Esophagus (tissue), 2 donors: ENCODE measurements around the gene LRRC8E. TPM values are rescaled to one million over a fixed set of nuclear protein-coding genes. Genes with fewer than 3 reads are reported as not detected.

ENCODE experiments used
- H3K27ac ChIP-seq, 2 donors: one replicate each; pipeline ENCODE4 v1.5.1; 2013; ENCODE audit warnings: low read depth in 2 of 2, mild to moderate bottlenecking in 2 of 2, inconsistent platforms in 1 of 2, low read length in 1 of 2, moderate library complexity in 1 of 2
- H3K27me3 ChIP-seq, 2 donors: one replicate each; pipeline ENCODE4 v1.6.1; 2013; ENCODE audit warnings: low read length in 2 of 2, control low read depth in 1 of 2, mild to moderate bottlenecking in 1 of 2; ENCODE audit not compliant: insufficient read depth in 2 of 2, control insufficient read depth in 1 of 2
- H3K36me3 ChIP-seq, 2 donors: one replicate each; pipeline ENCODE4 v1.6.1; 2013; ENCODE audit warnings: low read length in 1 of 2; ENCODE audit not compliant: control insufficient read depth in 2 of 2, insufficient read depth in 2 of 2
- H3K4me1 ChIP-seq, 2 donors: one replicate each; pipeline ENCODE4 v1.6.1; 2013; ENCODE audit warnings: low read length in 1 of 2; ENCODE audit not compliant: control insufficient read depth in 2 of 2, insufficient read depth in 2 of 2
- H3K4me3 ChIP-seq, 2 donors: one replicate each; pipeline ENCODE4 v1.5.1; 2013; ENCODE audit warnings: low read length in 2 of 2, mild to moderate bottlenecking in 2 of 2, low read depth in 1 of 2, moderate library complexity in 1 of 2
- H3K9me3 ChIP-seq, 2 donors: one replicate each; pipeline ENCODE4 v1.6.1; 2013; ENCODE audit warnings: mild to moderate bottlenecking in 2 of 2, low read depth in 1 of 2, low read length in 1 of 2, moderate library complexity in 1 of 2; ENCODE audit not compliant: control insufficient read depth in 2 of 2, insufficient read depth in 1 of 2
- WGBS, 2 donors: extraction: QIAGEN DNeasy Blood & Tissue Kit; methylation state at CpG; one replicate each; pipeline ENCODE4 v1.1.7; 2013; 5-methylcytosine and 5-hydroxymethylcytosine counted together
- polyA plus RNA-seq, 2 donors: library from polyadenylated mRNA; stranded (reverse); fragments of 200-250 nt; gene quantifications; one replicate each; pipeline ENCODE4 v1.2.3, GENCODE V29; 2013
- donor health status: healthy with polysubstance abuse.
- donor health status: Bipolar disorder and iron deficiency.

LRRC8E gene
- polyA plus RNA-seq, 2 donors: 3.3 to 4.7 TPM

DNA sequence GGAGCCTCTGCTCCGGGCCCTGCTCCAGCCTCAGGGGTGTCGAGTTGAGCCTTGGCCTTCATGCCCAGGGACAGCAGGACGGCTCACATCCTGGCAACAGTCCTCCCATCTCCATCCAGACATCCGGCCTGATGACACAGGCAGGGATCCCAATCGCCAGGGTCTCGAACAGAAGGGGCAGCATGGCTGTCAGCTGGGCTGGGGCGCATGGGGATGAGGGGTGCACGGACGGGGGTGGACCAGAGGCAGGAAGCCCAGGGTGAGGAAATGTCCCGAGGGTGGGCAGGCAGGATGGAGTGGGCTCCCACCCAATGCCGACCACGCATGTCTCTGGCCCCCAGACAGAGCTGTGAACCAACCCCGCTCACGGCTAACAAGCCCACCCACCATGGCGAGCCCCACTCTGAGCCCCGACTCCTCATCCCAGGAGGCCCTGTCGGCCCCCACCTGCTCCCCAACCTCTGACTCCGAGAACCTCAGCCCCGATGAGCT, 42.1 kb upstream of the LRRC8E start:
- Histone ChIP-seq H3K27ac (no peak overlapping the region), H3K4me1 (peaks cover 0 to 5% of the 10 kb centered on the region in 2 donors), H3K9me3 (peaks cover 0 to 6% of the 10 kb centered on the region in 2 donors), H3K36me3 (peaks cover 0 to 7% of the 10 kb centered on the region in 2 donors), H3K4me3 (no peak overlapping the region), H3K27me3 (no peaks in the 10 kb centered on the region)
- 85 to 87% methylated on average over 16 to 19 of the region's 19 CpGs for WGBS, 2 donors

DNA sequence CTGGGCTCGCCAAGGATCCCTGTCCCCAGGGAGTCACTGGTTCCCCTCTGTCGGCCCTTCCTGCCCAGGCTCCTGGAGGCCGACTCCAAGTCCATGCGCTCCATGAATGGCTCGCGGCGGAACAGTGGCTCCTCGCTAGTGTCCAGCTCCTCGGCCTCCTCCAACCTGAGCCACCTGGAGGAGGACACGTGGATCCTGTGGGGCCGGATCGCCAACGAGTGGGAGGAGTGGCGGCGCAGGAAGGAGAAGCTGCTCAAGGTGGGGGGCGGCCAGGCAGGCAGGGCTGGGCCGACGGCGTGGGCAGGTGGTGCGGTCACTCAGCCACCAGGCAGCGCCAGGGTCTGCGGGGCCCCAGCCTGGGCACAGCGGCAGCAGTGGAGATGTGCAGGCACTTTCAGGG, 40.6 kb upstream of the LRRC8E start:
- H3K27ac ChIP-seq: no peak overlapping the region
- peaks cover 0 to 7% of the 10 kb centered on the region in 2 donors for H3K36me3 ChIP-seq
- WGBS, 2 donors: 94% methylated on average over 23 of the region's 23 CpGs
- H3K27me3 ChIP-seq: no peaks in the 10 kb centered on the region
- peaks cover 0 to 5% of the 10 kb centered on the region in 2 donors for H3K4me1 ChIP-seq
- peaks cover 0 to 3% of the 10 kb centered on the region in 2 donors for H3K9me3 ChIP-seq
- H3K4me3 ChIP-seq: no peak overlapping the region

DNA sequence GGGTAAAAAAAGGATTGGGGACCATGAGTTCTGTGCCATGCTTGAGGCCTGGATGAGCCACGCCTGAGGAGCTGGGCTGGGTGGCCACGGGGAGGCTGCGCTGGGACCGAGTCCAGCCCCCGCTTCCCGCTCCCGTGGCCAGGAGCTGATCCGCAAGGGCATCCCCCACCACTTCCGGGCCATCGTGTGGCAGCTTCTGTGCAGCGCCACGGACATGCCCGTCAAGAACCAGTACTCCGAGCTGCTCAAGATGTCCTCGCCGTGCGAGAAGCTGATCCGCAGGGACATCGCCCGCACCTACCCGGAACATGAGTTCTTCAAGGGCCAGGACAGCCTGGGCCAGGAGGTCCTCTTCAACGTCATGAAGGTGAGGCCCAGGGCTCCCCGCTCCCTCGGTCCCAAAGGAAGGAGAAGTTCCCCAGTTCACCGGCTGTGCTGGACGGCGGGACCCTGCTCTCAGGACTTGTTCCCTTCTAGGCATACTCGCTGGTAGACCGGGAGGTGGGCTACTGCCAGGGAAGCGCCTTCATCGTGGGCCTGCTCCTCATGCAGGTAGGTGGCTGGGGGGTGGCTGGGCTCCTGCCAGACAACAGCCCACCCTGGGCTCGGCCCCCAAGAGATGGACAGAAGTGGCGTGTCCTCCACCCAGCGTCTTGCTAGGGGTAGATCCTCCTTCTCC, 39.4 kb upstream of the LRRC8E start:
- H3K9me3 ChIP-seq: no peaks in the 10 kb centered on the region
- H3K36me3 ChIP-seq: peaks cover 0 to 7% of the 10 kb centered on the region in 2 donors
- peaks cover 0 to 5% of the 10 kb centered on the region in 2 donors for H3K4me1 ChIP-seq
- 91 to 92% methylated on average over 34 of the region's 34 CpGs for WGBS, 2 donors
- no peak overlapping the region for H3K27ac ChIP-seq
- H3K4me3 ChIP-seq: no peak overlapping the region
- no peaks in the 10 kb centered on the region for H3K27me3 ChIP-seq

DNA sequence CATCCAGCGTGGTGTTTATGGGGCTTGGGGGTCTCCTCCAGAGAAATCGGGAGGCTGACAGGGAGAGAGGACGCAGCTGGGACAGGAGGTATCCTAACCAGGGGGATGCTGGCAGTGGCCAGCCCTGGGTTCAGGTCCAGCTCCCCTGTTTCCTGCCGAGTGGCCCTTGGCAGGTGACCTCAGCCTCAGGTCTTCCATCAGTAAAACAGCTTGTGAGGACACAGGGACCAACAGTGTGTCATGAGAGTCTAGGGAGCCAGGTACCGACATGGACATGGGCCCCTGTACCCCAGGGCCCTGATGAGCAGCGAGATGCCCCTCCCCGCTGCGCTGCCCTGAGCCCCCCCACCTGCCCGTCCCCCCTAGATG, 38.7 kb upstream of the LRRC8E start:
- Histone ChIP-seq H3K4me1 (peaks cover 0 to 5% of the 10 kb centered on the region in 2 donors), H3K36me3 (peaks cover 0 to 7% of the 10 kb centered on the region in 2 donors), H3K27me3 (no peaks in the 10 kb centered on the region), H3K9me3 (no peaks in the 10 kb centered on the region), H3K27ac (no peak overlapping the region), H3K4me3 (no peak overlapping the region)
- WGBS, 2 donors: 77 to 94% methylated on average over 9 of the region's 9 CpGs

DNA sequence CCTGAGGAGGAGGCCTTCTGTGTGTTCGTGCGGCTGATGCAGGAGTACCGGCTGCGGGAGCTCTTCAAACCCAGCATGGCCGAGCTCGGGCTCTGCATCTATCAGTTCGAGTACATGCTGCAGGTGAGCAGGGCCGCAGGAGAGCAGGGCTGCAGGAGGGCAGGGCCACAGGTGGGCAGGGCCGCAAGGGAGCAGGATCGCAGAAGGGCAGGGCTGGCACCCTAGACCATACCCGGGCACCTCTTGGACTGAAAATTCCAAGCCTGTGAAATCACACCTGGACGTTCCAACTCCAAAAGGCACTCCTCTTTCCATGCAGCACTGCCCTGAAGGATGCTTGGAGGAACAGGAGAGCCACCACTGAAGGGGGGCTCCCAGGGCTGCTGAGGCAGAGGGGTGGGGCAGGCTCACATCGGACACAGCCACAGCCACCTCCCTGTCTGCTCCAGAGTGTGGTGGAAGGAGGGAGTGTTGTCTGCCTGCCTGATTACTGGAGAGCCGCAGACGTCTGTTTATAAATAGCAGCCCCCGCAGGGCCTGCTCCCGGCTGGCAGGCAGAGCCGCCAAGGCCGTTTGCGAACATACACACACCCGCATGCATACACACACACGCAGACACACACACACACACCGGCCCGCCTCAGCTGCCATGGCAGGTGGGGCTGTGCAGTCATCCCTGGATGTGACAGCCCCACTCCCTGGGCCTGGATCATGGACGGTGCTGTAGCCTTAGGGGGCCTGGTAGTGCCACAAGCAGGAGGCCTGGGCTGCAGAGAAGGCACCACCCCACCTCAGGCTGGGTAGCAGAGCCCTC, 38.1 kb upstream of the LRRC8E start:
- WGBS, 2 donors: 45 to 58% methylated on average over 25 of the region's 25 CpGs
- H3K36me3 ChIP-seq: peaks cover 0 to 7% of the 10 kb centered on the region in 2 donors
- H3K9me3 ChIP-seq: no peaks in the 10 kb centered on the region
- H3K27me3 ChIP-seq: no peaks in the 10 kb centered on the region
- H3K4me3 ChIP-seq: no peak overlapping the region
- no peak overlapping the region for H3K27ac ChIP-seq
- H3K4me1 ChIP-seq: peaks cover 0 to 5% of the 10 kb centered on the region in 2 donors

DNA sequence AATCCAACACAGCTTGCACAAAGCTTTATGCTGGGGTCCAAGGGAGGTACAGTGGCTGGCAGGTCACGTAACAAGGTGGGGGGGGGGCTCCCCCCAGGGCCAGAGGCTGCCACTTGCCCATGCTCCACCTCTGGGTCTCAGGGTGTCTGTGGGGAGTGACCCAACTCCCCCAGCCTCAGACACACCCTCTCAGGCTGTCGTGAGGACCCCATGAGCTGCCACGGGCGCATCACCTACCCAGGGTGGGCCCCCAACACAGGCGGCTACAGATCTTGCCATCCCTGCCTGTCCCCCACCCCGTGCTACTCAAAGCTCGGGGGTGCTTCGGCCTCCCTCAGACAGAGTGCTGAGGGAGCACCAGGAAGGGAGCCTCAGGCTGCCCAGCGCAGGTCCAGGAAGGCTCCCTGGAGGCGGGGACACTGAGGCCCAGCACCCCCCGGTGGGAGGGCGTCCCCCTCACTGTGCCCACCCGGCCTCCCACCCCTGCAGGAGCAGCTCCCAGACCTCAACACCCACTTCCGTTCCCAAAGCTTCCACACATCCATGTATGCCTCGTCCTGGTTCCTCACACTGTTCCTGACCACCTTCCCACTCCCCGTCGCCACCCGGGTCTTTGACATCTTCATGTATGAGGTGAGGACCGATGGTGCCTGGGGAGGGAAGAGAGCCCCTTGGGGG, 37.2 kb upstream of the LRRC8E start:
- peaks cover 0 to 5% of the 10 kb centered on the region in 2 donors for H3K4me1 ChIP-seq
- H3K9me3 ChIP-seq: no peaks in the 10 kb centered on the region
- peaks cover 0 to 7% of the 10 kb centered on the region in 2 donors for H3K36me3 ChIP-seq
- WGBS, 2 donors: 88 to 91% methylated on average over 14 to 19 of the region's 19 CpGs
- H3K27me3 ChIP-seq: no peaks in the 10 kb centered on the region
- H3K27ac ChIP-seq: no peak overlapping the region
- no peak overlapping the region for H3K4me3 ChIP-seq

DNA sequence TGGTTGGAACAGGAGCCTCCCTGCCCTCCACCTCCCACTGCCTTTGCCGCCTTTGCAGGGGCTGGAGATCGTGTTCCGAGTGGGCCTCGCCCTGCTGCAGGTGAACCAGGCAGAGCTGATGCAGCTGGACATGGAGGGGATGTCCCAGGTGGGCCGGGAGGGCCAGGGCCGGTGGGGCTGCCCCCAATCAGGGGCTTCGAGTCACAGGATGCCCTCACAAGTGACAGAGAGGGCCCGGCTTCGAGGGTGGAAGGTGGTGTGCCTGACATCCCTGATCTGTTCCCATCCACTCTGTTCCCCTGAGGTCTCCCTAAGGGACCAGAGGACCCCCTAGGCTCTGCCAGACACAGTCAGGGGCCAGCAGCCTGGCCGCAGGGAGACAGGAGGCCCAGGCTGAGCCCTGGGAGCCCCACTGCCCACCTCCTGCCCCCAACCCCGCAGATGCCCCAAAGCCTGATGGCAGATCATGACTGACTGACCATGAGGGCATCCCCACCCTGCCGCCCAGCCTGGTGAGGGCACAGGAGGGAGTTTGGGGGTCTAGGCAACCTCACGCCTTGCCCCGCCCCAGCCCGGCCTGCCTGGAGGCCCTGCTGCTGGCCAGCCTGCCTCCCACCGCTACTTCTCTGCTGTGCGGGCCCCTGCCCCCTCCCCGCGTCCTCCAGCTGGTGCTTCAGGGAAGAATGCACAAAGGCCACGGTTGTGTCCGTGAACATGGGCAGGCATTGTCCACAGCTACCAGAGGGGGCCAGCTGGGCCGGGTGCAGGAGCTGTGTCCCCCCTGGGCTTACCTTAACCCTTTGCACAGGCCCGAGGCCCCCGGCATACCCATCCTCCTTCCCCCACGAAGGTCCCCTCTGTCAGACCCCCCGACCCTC, 36.4 kb upstream of the LRRC8E start:
- 84 to 89% methylated on average over 26 of the region's 26 CpGs for WGBS, 2 donors
- Histone ChIP-seq H3K9me3 (no peaks in the 10 kb centered on the region), H3K27ac (no peak overlapping the region), H3K36me3 (peaks cover 0 to 7% of the 10 kb centered on the region in 2 donors), H3K4me3 (no peak overlapping the region), H3K27me3 (no peaks in the 10 kb centered on the region), H3K4me1 (peaks cover 0 to 5% of the 10 kb centered on the region in 2 donors)

DNA sequence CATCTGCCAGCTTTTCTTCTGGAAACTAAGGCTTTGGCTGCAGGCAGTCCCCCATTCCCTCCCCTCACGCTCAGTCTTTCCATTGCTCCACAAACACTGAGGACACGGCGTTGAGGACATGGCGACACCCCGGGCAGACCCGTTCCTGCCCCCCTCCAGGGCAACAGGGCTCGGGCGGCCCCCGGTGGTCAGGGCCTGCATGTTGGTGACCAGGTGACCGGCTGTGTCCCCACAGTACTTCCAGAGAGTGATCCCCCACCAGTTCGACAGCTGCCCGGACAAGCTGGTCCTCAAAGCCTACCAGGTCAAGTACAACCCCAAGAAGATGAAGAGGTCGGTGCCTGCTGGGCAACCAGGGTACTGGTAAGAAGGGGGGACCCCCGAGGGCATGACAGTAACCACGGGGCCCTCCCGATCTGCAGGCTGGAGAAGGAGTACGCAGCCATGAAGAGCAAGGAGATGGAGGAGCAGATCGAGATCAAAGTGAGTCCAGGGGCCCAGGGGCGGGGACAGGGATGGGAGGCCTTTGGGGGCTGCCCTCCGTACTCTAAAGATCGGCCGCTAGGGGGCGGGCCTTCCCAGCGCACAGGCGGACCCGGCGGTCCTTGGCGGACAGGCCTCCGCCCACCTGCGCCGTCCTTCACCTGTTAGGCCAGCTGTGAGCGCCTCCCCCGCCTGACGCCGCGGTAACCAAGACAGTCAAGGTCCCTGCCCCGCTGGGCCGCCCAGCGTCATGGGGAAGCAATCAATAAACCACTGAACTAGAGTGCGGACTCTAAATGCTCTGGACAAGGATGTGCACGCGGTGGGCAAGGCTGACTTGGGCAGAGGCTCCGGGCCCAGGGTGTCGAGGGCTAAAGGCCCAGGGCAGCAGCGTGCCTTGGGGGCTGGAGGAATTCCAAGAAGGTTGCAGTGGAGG, 35.2 kb upstream of the LRRC8E start:
- no peak overlapping the region for H3K27ac ChIP-seq
- H3K36me3 ChIP-seq: peaks cover 0 to 7% of the 10 kb centered on the region in 2 donors
- H3K9me3 ChIP-seq: no peaks in the 10 kb centered on the region
- no peak overlapping the region for H3K4me3 ChIP-seq
- peaks cover 0 to 5% of the 10 kb centered on the region in 2 donors for H3K4me1 ChIP-seq
- no peaks in the 10 kb centered on the region for H3K27me3 ChIP-seq
- WGBS, 2 donors: 30 to 41% methylated on average over 31 to 45 of the region's 45 CpGs
